Measurements from ENCODE around the gene WSCD2.

The WSCD2 gene

GRCh38 chr12:108126990-108127501 lies 2.0 kb upstream of the WSCD2 start:
- in situ Hi-C loops (cut with MboI; ENCODE audit: low sequenced_read_pairs), result no loop called here

GRCh38 chr12:108127654-108128053 lies 1.4 kb upstream of the WSCD2 start:
- in situ Hi-C loops (cut with MboI; ENCODE audit: low sequenced_read_pairs), result no loop called here

DNA sequence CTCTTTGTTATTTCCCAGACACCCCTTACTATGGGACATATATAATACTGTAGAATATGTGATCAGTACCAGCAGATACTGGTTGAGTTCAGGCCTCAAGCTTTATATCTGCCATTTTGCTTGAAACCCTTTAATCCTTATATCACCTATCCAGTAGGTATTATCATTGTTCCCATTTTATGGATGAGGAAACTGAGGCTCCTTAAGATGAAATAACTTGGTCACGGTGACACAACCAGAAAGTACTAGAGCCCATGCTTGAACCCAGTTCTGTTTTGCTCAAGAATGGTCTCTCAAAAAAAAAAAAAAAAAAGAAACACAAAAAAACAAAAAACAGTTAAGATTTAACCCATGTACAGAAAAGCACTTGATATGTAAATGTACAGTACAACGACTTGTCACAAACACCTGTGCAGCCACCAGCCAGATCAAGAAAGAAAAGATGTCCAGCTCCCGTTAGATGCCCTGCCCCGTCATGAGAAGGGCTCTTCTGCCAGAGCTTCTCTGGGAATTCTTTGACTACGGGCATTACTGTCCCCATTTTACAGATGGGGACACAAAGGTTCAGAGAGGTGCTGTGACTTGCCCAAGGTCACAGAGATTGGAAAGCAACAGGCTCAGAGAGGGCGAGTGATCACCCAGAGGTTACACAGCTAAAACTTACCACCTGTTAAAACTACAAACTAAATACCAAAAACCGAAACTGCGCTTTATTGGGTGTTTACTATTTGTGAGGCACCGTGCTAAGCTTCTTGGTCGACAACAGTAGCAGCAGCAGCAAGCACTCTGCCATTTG lies 669 bp upstream of the WSCD2 start:
- in situ Hi-C loops (cut with MboI; ENCODE audit: low sequenced_read_pairs), result no loop called here

GRCh38 chr12:108131035-108131434 lies 1.9 kb downstream of the WSCD2 start:
- in situ Hi-C loops (cut with MboI; ENCODE audit: low sequenced_read_pairs), result no loop called here

- in situ Hi-C loops (cut with MboI; ENCODE audit: low sequenced_read_pairs), result no loop called here
Observed at GRCh38 chr12:108131657-108132126, 2.6 kb downstream of the WSCD2 start.

DNA sequence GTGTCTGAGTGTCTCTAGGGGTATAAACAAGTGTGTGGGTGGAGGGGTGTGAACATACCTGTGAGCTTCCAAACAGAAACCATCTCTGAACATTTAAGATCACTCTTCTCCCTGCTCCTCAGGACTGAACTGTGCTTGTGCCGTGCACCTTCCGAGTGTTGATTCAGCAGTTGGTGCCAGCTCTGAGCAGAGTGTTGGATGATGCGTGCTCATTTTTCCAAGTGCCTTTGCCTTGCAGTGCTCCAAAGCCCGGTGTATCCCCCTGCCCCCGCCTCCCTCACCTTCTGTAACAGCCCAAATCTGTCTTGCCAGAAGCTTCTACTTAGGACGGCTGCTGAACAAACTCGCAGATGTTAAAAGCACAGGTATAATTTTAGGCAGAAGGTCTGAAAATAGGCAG lies 4.4 kb downstream of the WSCD2 start:
- in situ Hi-C loops (cut with MboI; ENCODE audit: low sequenced_read_pairs), result no loop called here

- in situ Hi-C loops (cut with MboI; ENCODE audit: low sequenced_read_pairs), result no loop called here
Observed at GRCh38 chr12:108134744-108135143, 5.7 kb downstream of the WSCD2 start.

GRCh38 chr12:108135627-108136026 lies 6.5 kb downstream of the WSCD2 start:
- in situ Hi-C loops (cut with MboI; ENCODE audit: low sequenced_read_pairs), result no loop called here

GRCh38 chr12:108136697-108137096 lies 7.6 kb downstream of the WSCD2 start:
- in situ Hi-C loops (cut with MboI; ENCODE audit: low sequenced_read_pairs), result no loop called here

DNA sequence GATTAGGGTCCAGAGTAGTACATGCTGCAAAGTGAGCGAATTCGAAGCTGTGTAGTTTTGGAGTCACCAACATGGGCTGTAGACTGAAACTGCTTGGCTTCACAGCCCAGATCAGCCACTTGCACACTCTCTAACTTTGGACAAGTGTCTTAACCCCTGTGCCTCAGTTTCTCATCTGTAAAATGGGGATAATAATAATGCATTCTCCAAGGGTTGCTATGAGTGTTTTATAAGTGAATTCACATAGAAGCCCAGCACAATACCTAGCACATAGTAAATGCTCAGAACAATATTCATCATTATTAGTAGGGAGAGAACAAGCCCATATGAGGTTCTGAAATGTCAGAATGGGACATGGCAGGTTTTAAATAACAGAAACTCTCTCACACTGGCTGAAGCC lies 10.4 kb downstream of the WSCD2 start:
- in situ Hi-C loops (cut with MboI; ENCODE audit: low sequenced_read_pairs), result no loop called here

DNA sequence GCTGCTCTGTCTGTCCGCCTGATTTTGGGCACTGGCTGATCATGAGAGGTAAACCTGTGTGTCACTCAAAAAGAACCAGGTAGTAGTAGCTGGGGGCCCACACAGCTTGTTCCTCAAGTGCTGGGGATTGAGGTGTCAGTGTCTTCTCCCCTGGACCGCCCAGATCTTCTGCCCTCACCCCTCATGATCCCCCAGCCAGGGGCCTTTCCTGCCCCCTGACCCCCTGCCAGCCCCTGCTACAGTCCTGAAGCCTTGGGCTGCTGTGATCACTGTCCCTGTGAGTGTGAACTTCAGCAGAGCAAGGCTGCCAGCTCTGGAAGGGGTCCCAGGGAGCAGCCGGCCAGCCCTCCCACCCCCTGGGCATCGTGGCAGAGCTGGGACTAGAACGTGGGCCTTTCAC lies 11.4 kb downstream of the WSCD2 start:
- in situ Hi-C loops (cut with MboI; ENCODE audit: low sequenced_read_pairs), result no loop called here

GRCh38 chr12:108141600-108142130 lies 12.6 kb downstream of the WSCD2 start:
- in situ Hi-C loops (cut with MboI; ENCODE audit: low sequenced_read_pairs), result no loop called here

DNA sequence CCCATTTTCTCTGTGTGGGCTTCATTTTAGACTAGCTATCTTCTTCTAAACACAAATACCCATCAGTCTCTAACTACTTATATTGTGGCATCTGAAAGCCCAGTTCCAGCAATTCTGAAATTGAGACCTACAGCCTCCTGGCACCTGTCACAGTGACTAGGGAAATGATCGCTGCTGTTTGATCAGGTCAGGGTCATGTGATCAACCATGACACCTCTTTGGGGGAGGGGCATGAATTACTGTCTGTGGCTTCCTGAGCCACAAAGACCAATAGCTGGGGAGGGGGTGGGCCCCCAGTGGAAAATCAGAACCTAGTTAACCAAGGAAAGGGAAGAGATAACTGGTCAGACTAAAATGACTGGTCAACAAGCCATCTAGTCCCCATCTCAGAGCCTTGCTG lies 14.1 kb downstream of the WSCD2 start:
- in situ Hi-C loops (cut with MboI; ENCODE audit: low sequenced_read_pairs), result no loop called here

- in situ Hi-C loops (cut with MboI; ENCODE audit: low sequenced_read_pairs), result no loop called here
Observed at GRCh38 chr12:108144080-108144479, 15.0 kb downstream of the WSCD2 start.

DNA sequence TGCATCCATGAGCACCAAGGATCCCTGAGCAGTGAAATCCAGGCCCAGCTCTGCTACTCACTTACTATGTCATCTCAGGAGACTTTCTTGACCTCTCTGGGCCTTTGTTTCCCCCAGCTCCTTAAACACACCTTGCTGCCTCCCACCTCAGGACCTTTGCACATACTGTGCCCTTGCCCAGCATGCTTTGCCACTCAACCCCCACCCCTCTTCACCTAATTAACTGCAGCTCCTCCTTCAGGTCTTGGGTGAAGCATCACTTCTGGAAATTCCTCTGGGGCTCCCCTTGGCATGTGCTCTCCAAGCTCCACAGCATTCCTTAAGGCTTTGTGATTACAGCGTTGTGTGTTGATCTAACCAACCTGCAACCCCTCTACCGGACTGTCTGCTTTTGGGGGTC lies 15.9 kb downstream of the WSCD2 start:
- in situ Hi-C loops (cut with MboI; ENCODE audit: low sequenced_read_pairs), result no loop called here

DNA sequence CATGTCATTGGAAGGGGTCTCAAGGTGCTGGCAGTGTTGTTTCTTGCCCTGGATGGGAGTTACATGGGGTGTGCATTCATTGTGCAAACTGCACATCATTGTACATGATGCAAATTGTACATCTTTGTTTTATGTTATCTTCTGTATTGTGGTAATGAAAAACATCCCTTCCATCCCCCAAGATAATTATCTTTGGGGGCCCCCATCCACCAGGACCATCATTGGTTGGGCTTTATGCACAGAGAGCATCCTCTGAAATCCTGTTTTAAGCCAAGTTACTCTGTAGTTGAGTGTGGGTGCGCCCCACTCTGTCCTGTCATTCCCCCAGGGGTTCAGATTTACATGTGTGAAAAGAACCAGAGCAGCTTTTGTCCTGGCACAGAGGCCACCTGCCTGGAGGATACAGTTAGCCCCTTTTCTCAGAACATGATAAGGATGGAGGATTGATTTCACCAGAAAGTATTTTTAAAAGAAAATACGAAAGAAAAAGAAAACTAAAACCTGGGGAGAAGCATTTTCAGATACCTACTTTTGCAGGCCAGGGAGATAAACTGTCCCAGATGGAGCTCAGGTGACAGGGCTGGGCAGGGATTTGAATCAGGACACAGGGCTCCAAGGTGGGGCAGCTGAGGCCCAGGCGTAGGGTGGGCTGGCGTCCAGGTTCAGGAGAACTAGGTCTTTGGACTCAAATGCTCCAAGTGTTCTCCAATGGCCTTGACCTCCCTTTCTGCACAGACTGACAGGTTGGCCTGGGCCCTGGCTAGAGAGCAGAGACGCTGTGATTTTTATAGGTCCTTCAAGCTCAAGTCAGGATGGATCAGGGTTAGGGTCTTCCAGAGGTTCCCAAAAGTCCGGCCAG lies 17.2 kb downstream of the WSCD2 start:
- in situ Hi-C loops (cut with MboI; ENCODE audit: low sequenced_read_pairs), result no loop called here

- in situ Hi-C loops (cut with MboI; ENCODE audit: low sequenced_read_pairs), result no loop called here
Observed at GRCh38 chr12:108147279-108147678, 18.2 kb downstream of the WSCD2 start.

DNA sequence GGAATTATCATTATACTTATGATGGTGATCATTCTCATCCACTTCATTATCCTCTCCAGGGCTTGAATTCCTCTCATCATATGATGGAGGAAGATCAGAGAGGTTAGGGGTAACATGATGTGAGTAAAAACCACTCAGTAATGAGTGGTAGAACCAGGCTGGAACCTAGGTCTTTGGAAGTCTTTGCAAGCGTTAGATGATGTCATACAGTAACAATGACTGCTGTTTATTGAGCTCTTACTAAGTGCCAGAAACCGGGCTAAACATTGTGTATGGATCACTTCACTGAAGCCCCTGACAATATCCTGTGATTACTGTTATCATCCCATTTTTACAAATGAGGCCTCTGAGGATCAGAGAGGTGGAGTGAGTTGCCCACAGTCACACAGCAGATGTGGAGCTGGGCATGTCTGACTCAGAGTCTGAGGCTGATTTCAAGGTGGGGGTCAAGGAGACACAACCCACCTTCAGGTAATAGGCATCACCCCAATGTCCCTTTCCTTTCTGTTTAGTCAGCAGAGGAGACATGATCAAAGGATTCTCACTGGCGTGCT lies 19.5 kb downstream of the WSCD2 start:
- in situ Hi-C loops (cut with MboI; ENCODE audit: low sequenced_read_pairs), result no loop called here

GRCh38 chr12:108150436-108150835 lies 21.3 kb downstream of the WSCD2 start:
- in situ Hi-C loops (cut with MboI; ENCODE audit: low sequenced_read_pairs), result no loop called here

GRCh38 chr12:108151533-108152169 lies 22.6 kb downstream of the WSCD2 start:
- in situ Hi-C loops (cut with MboI; ENCODE audit: low sequenced_read_pairs), result no loop called here

DNA sequence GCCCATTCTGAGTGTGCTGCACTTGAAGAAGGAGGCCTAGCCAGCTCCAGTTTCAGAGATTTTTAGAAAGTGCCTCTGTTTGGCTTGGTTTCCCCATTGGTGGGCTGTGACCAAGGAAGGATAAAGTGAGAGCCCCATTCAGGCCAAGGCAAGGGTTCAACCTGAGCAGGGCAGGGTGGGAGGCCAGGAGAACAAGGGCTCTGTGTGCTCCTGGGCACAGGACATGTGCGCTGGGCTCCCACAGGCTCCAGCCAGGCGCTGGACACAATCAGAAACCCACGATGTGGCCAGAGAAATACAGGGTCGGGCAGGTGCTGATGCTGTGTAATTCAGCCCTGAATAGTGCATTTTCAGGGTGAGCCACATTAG lies 23.1 kb downstream of the WSCD2 start:
- in situ Hi-C loops (cut with MboI; ENCODE audit: low sequenced_read_pairs), result no loop called here

Measured in HL-60/S4 (cell line).